HG02798 (cell line): ENCODE results near the gene LCN10.
"Not testable (repeated sequence)": the region's sequence is repeated elsewhere in the genome, so short reads cannot be mapped to it uniquely, and the experiment has no call there.

Experiments used
- ATAC-seq: cut with Tn5 transposase; IDR thresholded peaks from one replicate; pipeline ENCODE4 v1.9.1; 2021; ENCODE audit warnings: mild to moderate bottlenecking; ENCODE audit not compliant: unreplicated experiment, poor library complexity

LCN10 gene

GRCh38 chr9:136722969-136723356 is 19.8 kb downstream of the LCN10 start:
- ATAC-seq = no peak

GRCh38 chr9:136722093-136722968 is 20.4 kb downstream of the LCN10 start:
- ATAC-seq = no peak

- ATAC-seq = no peak
Observed at GRCh38 chr9:136721339-136722092, 21.2 kb downstream of the LCN10 start.

DNA sequence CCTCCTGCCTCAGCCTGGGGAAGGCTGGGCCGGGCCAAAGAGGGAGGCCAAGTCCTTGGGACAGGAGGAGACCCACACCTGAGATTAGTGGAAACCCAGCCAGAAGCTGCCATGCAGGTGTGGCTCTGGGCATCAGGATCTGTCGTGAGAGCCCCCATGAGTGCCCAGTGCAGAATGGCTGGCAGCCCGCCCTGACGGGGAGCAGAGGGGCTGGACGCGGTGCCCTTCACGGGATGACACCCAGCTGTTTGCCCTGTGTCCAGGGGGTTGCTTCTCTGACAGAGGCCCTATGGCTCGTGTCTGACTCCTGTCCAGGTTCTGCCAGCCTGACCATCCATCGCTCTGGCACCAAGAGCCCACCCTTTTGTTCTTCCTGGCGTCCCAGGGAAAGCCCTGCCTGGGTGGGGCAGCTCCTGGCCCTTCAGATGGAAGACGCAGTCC is 21.8 kb downstream of the LCN10 start:
- ATAC-seq = no peak

GRCh38 chr9:136720251-136720897 is 22.4 kb downstream of the LCN10 start:
- no peak for ATAC-seq

DNA sequence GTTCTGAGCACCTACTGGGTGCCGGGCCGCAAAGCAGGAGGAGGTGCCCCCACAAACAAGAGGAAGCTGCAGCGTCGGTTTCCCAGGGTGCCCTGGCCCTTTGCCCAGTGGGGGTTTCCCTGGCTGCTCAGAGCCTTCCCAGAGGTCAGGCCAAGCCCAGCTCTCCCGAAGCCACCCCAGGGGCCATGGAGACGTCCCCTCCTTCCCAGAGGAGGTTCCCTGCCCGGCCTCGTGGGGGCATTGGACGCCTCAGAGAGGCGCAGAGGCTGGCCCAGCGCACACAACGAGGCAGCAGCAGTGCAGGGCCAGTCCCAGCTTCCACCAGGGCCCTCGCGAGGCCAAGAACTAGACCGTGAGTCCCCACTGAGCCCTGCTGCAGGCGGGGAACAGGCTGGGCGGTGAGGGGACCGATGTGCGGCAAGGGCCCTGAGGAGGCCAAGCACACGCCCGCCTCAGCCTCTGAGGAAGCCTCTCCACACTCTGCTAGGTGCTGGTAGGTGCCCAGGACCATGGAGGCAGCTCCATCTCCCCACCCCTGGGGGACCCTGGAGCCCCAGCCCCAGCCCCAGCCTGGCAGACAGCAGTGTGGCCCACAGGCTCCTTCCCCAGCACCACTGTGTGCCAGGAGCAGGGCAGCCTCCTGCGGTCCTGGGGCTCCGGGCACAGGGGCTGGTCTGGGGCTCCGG is 23.4 kb downstream of the LCN10 start:
- ATAC-seq = no peak

GRCh38 chr9:136718345-136719194 is 24.2 kb downstream of the LCN10 start:
- no peak for ATAC-seq

- no peak for ATAC-seq
Observed at GRCh38 chr9:136717399-136717798, 25.3 kb downstream of the LCN10 start.

GRCh38 chr9:136714893-136715274 is 27.9 kb downstream of the LCN10 start:
- ATAC-seq = no peak

- no peak for ATAC-seq
Observed at GRCh38 chr9:136714096-136714892, 28.4 kb downstream of the LCN10 start.

- no peak for ATAC-seq
Observed at GRCh38 chr9:136713550-136713949, 29.2 kb downstream of the LCN10 start.

DNA sequence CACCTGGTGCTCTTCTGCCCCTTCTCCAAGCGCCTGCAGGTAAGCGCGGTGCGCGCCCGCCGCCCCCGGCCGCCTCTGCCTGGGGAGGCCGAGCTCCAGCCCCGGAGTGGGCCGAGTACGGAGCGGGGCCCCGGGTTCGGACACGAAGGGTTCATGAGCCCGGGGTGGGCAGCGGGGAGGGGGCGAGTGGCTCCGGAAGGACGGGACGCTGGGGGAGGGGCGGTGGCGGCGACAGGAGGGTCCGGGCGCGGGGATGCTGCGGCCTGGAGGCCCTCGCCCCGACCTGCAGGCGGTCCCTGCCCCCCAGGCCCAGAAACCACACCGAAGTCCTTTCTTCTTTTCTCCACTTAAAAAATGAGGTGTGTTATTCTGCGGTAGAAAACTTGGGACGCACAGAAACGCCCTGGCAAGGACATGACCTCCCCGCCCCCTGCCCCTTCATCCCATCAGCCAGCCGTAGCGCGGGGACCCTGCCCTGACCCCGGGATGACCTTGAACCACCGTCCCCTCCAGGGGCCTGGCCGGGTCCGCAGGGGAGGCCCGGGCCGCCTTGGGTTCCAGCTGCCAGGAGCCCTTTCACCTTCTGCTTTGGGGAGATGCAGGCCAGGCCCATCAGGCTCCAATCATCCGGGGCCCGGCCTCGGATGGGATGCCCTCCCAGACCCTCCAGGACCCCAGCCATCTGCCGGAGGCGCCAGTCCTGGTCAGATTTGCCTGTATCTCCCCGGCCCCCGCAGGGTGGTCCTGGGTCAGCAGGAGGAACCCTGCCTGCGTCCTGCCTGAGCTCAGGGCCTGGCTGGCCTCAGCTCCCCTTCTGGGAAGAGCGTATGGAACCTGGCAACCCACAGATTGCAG is 29.8 kb downstream of the LCN10 start:
- ATAC-seq = no peak

GRCh38 chr9:136711751-136712689 is 30.7 kb downstream of the LCN10 start, which contains the start of gene DIPK1B:
Gene DIPK1B, plus strand, starts transcription at chr9:136712572. Its CDS starts 94 bp downstream, at chr9:136712666.
- no peak for ATAC-seq

- not testable (repeated sequence) for ATAC-seq
Observed at GRCh38 chr9:136711219-136711648, 31.5 kb downstream of the LCN10 start.

GRCh38 chr9:136710543-136710942 is 32.2 kb downstream of the LCN10 start:
- no peak for ATAC-seq

- ATAC-seq = no peak
Observed at GRCh38 chr9:136709454-136710109, 33.2 kb downstream of the LCN10 start.
